Measurements from ENCODE around the gene HFE. TPM values are rescaled to one million over a fixed set of nuclear protein-coding genes. Genes with fewer than 3 reads are reported as not detected.

HFE gene
- total RNA-seq, 3 donors from 2014 or later (not counting 1 experiment from before 2014, with no cell fraction given) = 1.5 to 2.3 (median 1.8) TPM

GRCh38 chr6:26120807-26121140 lies 33.5 kb downstream of the HFE start:
- Mint-ChIP-seq H3K27ac (peak overlapping the region; percentile 80 to 100), H3K4me3 (peak overlapping the region; percentile 52), H3K27me3 (ENCODE audit: low read depth in 2 of 2) (no peaks in the 10 kb centered on the region), H3K9me3 (no peaks in the 10 kb centered on the region), H3K4me1 (peaks cover 27 to 30% of the 10 kb centered on the region in 2 donors), H3K36me3 (peaks cover 7% of the 10 kb centered on the region)
- Histone ChIP-seq H3K9me3 (ENCODE audit: control insufficient read depth, insufficient read depth, low read length) (no peaks in the 10 kb centered on the region), H3K27me3 (ENCODE audit: control insufficient read depth, insufficient read depth, low read length) (no peaks in the 10 kb centered on the region), H3K4me1 (ENCODE audit: control insufficient read depth, insufficient read depth, low read length) (peaks cover 13% of the 10 kb centered on the region), H3K4me3 (ENCODE audit: low read length) (no peak overlapping the region), H3K27ac (ENCODE audit: low read length) (no peak overlapping the region), H3K36me3 (ENCODE audit: control insufficient read depth, insufficient read depth, low read length) (no peaks in the 10 kb centered on the region)
- intact Hi-C loops (cut with micrococcal nuclease) = loop anchor here (5.0 kb wide), 1 partner anchor 417 kb away; the partner anchor contains the start of gene HMGN4
- TF ChIP-seq CTCF (IDR thresholded peaks at IDR 0.05) = no peak
- 73% methylated on average over 2 of the region's 3 CpGs for WGBS (ENCODE audit: insufficient coverage)
- ATAC-seq (no peak), DNase-seq (no peak)

GRCh38 chr6:26121141-26122004 lies 34.1 kb downstream of the HFE start:
- peak overlapping the region; percentile 52 for H3K4me3 Mint-ChIP-seq
- intact Hi-C loops (cut with micrococcal nuclease) = loop anchor here (2.0 to 5.0 kb wide), 3 partner anchors 67 to 416 kb away; partner anchors contain the start of gene HMGN4
- H3K27me3 Mint-ChIP-seq (ENCODE audit: low read depth in 2 of 2) = no peaks in the 10 kb centered on the region
- Histone ChIP-seq H3K4me3 (ENCODE audit: low read length) (no peak overlapping the region), H3K9me3 (ENCODE audit: control insufficient read depth, insufficient read depth, low read length) (no peaks in the 10 kb centered on the region), H3K4me1 (ENCODE audit: control insufficient read depth, insufficient read depth, low read length) (peaks cover 19% of the 10 kb centered on the region), H3K36me3 (ENCODE audit: control insufficient read depth, insufficient read depth, low read length) (no peaks in the 10 kb centered on the region), H3K27me3 (ENCODE audit: control insufficient read depth, insufficient read depth, low read length) (no peaks in the 10 kb centered on the region), H3K27ac (ENCODE audit: low read length) (no peak overlapping the region)
- no peak for TF ChIP-seq CTCF (IDR thresholded peaks at IDR 0.05)
- peaks cover 29 to 36% of the 10 kb centered on the region in 2 donors for H3K4me1 Mint-ChIP-seq
- WGBS (ENCODE audit: insufficient coverage) = 98% methylated on average over 18 of the region's 18 CpGs
- peaks cover 7% of the 10 kb centered on the region for H3K36me3 Mint-ChIP-seq
- ATAC-seq (no peak), DNase-seq (no peak)
- peak overlapping the region; percentile 80 to 100 for H3K27ac Mint-ChIP-seq
- H3K9me3 Mint-ChIP-seq = no peaks in the 10 kb centered on the region

- intact Hi-C loops (cut with micrococcal nuclease) = loop anchor here (2.0 to 5.0 kb wide), 3 partner anchors 67 to 415 kb away; partner anchors contain the start of gene HMGN4
- H3K4me1 ChIP-seq (ENCODE audit: control insufficient read depth, insufficient read depth, low read length) = peaks cover 21% of the 10 kb centered on the region
- peaks cover 7% of the 10 kb centered on the region for H3K36me3 Mint-ChIP-seq
- peaks cover 35 to 42% of the 10 kb centered on the region in 2 donors for H3K4me1 Mint-ChIP-seq
- no peak overlapping the region for H3K4me3 ChIP-seq (ENCODE audit: low read length)
- H3K9me3 ChIP-seq (ENCODE audit: control insufficient read depth, insufficient read depth, low read length) = no peaks in the 10 kb centered on the region
- peak in 1 of 2 donors; percentile 29 for DNase-seq
- peak overlapping the region; percentile 99 for H3K4me3 Mint-ChIP-seq
- no peak for TF ChIP-seq CTCF (IDR thresholded peaks at IDR 0.05)
- H3K36me3 ChIP-seq (ENCODE audit: control insufficient read depth, insufficient read depth, low read length) = no peaks in the 10 kb centered on the region
- no peaks in the 10 kb centered on the region for H3K27me3 Mint-ChIP-seq (ENCODE audit: low read depth in 2 of 2)
- no peak for ATAC-seq
- H3K27ac ChIP-seq (ENCODE audit: low read length) = peak overlapping the region; percentile 97
- no peaks in the 10 kb centered on the region for H3K27me3 ChIP-seq (ENCODE audit: control insufficient read depth, insufficient read depth, low read length)
- H3K9me3 Mint-ChIP-seq = no peaks in the 10 kb centered on the region
- 96% methylated on average over 3 of the region's 4 CpGs for WGBS (ENCODE audit: insufficient coverage)
- H3K27ac Mint-ChIP-seq = peak overlapping the region; percentile 98 to 100
Measured at GRCh38 chr6:26122005-26122388, 34.8 kb downstream of the HFE start.

Data from natural killer cell (primary cell).